ENCODE data around the gene ANK3. TPM values are rescaled to one million over a fixed set of nuclear protein-coding genes. Genes with fewer than 3 reads are reported as not detected.

ANK3 gene
- total RNA-seq, 4 donors from 2014 or later, result 86.3 to 224 (median 139) TPM

DNA sequence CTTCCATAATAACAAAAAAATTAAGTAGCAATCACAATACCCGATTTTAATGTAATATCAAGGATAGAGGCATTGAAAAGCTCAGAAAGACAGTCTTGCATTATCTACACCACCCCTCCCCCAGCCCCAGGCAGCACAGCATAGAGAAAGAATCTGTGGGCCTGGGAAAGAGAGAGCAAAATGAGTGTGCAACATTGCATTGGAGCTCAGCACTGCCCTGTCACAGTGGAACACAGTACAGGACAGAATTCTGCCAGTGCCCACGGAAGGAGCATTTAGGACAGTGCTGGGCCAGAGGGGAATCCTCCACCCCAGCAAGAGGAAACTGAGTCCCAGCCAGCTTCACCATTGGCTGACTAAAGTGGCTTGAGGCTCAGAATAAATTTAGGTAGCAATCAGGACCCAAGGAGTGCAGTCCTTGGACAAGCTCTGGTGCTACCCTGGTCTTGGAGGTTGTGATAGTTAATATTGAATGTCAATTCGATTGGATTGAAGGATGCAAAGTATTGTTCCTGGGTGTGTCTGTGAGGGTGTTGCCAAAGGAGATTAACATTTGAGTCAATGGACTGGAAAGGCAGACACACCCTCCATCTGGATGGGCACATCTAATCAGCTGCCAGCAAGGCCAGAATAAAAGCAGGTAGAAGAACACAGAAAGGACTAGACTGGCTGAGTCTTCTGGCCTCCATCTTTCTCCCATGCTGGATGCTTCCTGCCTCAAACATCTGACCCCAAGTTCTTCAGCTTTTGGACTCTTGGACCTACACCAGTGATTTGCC, 234.4 kb downstream of the ANK3 start:
- Histone ChIP-seq H3K4me1 (no peaks in the 10 kb centered on the region), H3K36me3 (peaks cover 0 to 4% (median 0%) of the 10 kb centered on the region in 3 donors), H3K4me3 (no peak overlapping the region), H3K27ac (no peak overlapping the region), H3K27me3 (no peaks in the 10 kb centered on the region), H3K9me3 (no peaks in the 10 kb centered on the region)
- DNase-seq (ENCODE audit: low spot score in 2 of 2), result no peak
- 70 to 71% methylated on average over 3 of the region's 3 CpGs for WGBS, 2 donors
- TF ChIP-seq EP300 (IDR thresholded peaks at IDR 0.05) (no peak), CTCF (IDR thresholded peaks at IDR 0.05) (no peak), POLR2A (IDR thresholded peaks at IDR 0.05) (no peak)

- no peak overlapping the region for H3K27ac ChIP-seq
Observed at GRCh38 chr10:60149003-60149402, 240.7 kb downstream of the ANK3 start.

DNA sequence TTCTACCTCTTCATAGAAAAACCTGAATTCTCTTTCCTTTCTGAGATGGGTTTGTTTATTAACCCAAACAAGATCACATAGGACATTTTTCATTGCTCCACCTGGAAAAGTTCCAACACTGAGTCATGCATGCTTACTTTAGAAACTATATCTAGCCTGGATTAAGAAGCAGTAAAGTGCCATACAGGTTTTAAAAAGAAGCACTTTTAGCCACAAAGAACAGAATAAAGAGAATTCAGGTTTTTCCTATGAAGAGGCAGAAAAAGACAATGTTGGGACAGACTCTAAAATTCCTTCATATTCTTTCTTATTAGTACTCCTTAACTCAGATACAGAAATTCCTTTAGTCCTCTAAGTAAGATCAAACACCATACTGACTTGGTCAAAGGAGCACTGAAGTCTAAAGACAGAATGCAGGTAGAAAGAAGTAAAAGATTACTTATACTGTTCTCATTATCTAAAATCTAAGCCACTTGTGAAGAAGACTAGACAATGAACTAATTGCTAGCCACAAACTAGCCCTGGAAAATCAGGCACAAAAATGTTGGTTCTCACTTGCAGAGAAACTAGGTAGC, 241.3 kb downstream of the ANK3 start:
- Histone ChIP-seq H3K4me1 (peaks cover 0 to 10% (median 0%) of the 10 kb centered on the region in 4 donors), H3K27ac (peak overlapping the region in 2 of 4 donors; percentile 2 to 18), H3K36me3 (peaks cover 0 to 13% (median 0%) of the 10 kb centered on the region in 3 donors), H3K9me3 (no peaks in the 10 kb centered on the region), H3K4me3 (no peak overlapping the region), H3K27me3 (no peaks in the 10 kb centered on the region)
- TF ChIP-seq POLR2A (IDR thresholded peaks at IDR 0.05), result no peak
- TF ChIP-seq EP300 (IDR thresholded peaks at IDR 0.05), result no peak
- TF ChIP-seq CTCF (IDR thresholded peaks at IDR 0.05), result no peak
- no peak for DNase-seq (ENCODE audit: low spot score in 2 of 2)

More at GRCh38 chr10:60149003-60149402, 240.7 kb downstream of the ANK3 start:
- no peaks in the 10 kb centered on the region for H3K27me3 ChIP-seq
- DNase-seq (ENCODE audit: low spot score in 2 of 2), result no peak
- TF ChIP-seq CTCF (IDR thresholded peaks at IDR 0.05) (no peak), EP300 (IDR thresholded peaks at IDR 0.05) (no peak), POLR2A (IDR thresholded peaks at IDR 0.05) (no peak)
- H3K36me3 ChIP-seq, result peaks cover 0 to 14% (median 0%) of the 10 kb centered on the region in 3 donors
- 82 to 88% methylated on average over 2 of the region's 2 CpGs for WGBS, 2 donors
- H3K9me3 ChIP-seq, result no peaks in the 10 kb centered on the region
- no peak overlapping the region for H3K4me3 ChIP-seq
- H3K4me1 ChIP-seq, result peaks cover 0 to 10% (median 0%) of the 10 kb centered on the region in 4 donors

GRCh38 chr10:60147576-60148265, 242.0 kb downstream of the ANK3 start:
- H3K27me3 ChIP-seq, result no peaks in the 10 kb centered on the region
- DNase-seq (ENCODE audit: low spot score in 2 of 2), result no peak
- 69 to 78% methylated on average over 3 of the region's 3 CpGs for WGBS, 2 donors
- H3K4me1 ChIP-seq, result peaks cover 0 to 10% (median 0%) of the 10 kb centered on the region in 4 donors
- peaks cover 0 to 10% (median 0%) of the 10 kb centered on the region in 3 donors for H3K36me3 ChIP-seq
- H3K4me3 ChIP-seq, result no peak overlapping the region
- no peak for TF ChIP-seq CTCF (IDR thresholded peaks at IDR 0.05)
- TF ChIP-seq EP300 (IDR thresholded peaks at IDR 0.05), result no peak
- TF ChIP-seq POLR2A (IDR thresholded peaks at IDR 0.05), result no peak
- no peaks in the 10 kb centered on the region for H3K9me3 ChIP-seq
- H3K27ac ChIP-seq, result peak overlapping the region in 1 of 4 donors; percentile 2

Data from tibial nerve (tissue), 4 donors.